ENCODE data around the gene INS. TPM values are rescaled to one million over a fixed set of nuclear protein-coding genes. Genes with fewer than 3 reads are reported as not detected.

The INS gene
- total and polyA plus RNA-seq, 2 of the 13 experiments (the other 11 are each of a cell fraction or from before 2014, with no cell fraction given) = not detected

DNA sequence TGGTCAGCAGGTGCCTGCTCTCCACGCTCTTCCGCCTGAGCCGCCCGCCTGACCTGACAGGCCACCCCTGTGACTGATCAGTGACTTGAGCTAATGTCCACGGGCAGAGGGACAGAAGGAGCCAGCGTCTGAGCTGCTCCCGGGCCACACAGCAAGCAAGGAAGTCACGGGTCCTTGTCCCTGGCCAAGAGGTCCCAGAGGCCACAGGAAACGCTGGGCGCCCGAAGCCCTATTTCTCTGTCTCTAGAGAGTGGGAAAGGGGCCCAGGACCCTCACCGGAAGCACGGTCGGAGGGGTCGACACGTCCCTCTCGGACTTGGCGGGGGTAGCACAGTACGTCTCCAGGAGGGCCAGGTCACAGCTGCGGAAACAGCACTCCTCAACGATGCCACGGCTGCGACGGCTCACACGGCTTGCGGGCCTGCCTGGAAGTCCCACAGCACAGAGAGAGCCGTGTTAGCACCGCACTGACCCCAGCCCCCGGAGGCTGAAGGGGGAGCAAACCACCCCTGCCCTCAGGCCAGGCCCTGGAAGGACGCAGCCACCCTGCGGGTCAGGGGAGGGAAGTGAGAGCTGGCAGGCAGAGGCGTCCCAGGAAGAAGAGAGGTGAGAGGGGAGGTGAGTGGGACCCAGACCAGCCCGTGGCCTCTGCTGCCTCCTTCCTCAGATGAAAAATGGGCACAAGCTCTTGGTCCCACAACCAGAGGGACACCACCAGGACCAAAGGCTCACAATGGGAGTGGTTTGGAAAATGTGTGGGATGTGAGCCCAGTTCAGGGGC, 27.6 kb downstream of the INS start (continued):
- TF ChIP-seq ZNF224 (CRISPR knock-in tag; IDR thresholded peaks at IDR 0.05) (no peak), ZNF225 (CRISPR knock-in tag; IDR thresholded peaks at IDR 0.05) (no peak), ZNF556 (CRISPR knock-in tag; IDR thresholded peaks at IDR 0.05; ENCODE audit: borderline replicate concordance) (no peak; the same call in 1 of the 2 replicates), SALL2 (CRISPR knock-in tag; IDR thresholded peaks at IDR 0.05) (no peak), NCOA2 (CRISPR knock-in tag; IDR thresholded peaks at IDR 0.05) (no peak), SPEN (CRISPR knock-in tag; IDR thresholded peaks at IDR 0.05; ENCODE audit: low read depth) (no peak), ZSCAN30 (CRISPR knock-in tag; IDR thresholded peaks at IDR 0.05) (no peak), MBD4 (IDR thresholded peaks at IDR 0.05; ENCODE audit: borderline replicate concordance, low read length) (no peak), SAFB2 (CRISPR knock-in tag; IDR thresholded peaks at IDR 0.05; ENCODE audit: borderline replicate concordance, low read depth) (peak; percentile 32), ZNF674 (CRISPR knock-in tag; IDR thresholded peaks at IDR 0.05; ENCODE audit: low read depth) (no peak), RELA (CRISPR knock-in tag; IDR thresholded peaks at IDR 0.05) (no peak), YEATS4 (CRISPR knock-in tag; IDR thresholded peaks at IDR 0.05; ENCODE audit: borderline replicate concordance) (no peak), RFXAP (CRISPR knock-in tag; IDR thresholded peaks at IDR 0.05; ENCODE audit: borderline replicate concordance) (no peak), KLF11 (CRISPR knock-in tag; IDR thresholded peaks at IDR 0.05) (no peak), ZNF274 (CRISPR knock-in tag; IDR thresholded peaks at IDR 0.05) (no peak), HNRNPUL1 (IDR thresholded peaks at IDR 0.05; ENCODE audit: low read depth, low read length) (no peak), STAT5B (CRISPR knock-in tag; IDR thresholded peaks at IDR 0.05) (no peak), MAFG (CRISPR knock-in tag; IDR thresholded peaks at IDR 0.05) (no peak), TEAD3 (CRISPR knock-in tag; optimal IDR thresholded peaks at IDR 0.05; ENCODE audit: borderline replicate concordance) (no peak), ZNF232 (CRISPR knock-in tag; IDR thresholded peaks at IDR 0.05; ENCODE audit: borderline replicate concordance) (no peak), ZNF563 (CRISPR knock-in tag; IDR thresholded peaks at IDR 0.05) (0 out of 2 replicates have a peak, but pooled peaks have one; percentile 15), SKI (IDR thresholded peaks at IDR 0.05; ENCODE audit: partially characterized antibody) (no peak)
- TF ChIP-seq, protein P1, sequence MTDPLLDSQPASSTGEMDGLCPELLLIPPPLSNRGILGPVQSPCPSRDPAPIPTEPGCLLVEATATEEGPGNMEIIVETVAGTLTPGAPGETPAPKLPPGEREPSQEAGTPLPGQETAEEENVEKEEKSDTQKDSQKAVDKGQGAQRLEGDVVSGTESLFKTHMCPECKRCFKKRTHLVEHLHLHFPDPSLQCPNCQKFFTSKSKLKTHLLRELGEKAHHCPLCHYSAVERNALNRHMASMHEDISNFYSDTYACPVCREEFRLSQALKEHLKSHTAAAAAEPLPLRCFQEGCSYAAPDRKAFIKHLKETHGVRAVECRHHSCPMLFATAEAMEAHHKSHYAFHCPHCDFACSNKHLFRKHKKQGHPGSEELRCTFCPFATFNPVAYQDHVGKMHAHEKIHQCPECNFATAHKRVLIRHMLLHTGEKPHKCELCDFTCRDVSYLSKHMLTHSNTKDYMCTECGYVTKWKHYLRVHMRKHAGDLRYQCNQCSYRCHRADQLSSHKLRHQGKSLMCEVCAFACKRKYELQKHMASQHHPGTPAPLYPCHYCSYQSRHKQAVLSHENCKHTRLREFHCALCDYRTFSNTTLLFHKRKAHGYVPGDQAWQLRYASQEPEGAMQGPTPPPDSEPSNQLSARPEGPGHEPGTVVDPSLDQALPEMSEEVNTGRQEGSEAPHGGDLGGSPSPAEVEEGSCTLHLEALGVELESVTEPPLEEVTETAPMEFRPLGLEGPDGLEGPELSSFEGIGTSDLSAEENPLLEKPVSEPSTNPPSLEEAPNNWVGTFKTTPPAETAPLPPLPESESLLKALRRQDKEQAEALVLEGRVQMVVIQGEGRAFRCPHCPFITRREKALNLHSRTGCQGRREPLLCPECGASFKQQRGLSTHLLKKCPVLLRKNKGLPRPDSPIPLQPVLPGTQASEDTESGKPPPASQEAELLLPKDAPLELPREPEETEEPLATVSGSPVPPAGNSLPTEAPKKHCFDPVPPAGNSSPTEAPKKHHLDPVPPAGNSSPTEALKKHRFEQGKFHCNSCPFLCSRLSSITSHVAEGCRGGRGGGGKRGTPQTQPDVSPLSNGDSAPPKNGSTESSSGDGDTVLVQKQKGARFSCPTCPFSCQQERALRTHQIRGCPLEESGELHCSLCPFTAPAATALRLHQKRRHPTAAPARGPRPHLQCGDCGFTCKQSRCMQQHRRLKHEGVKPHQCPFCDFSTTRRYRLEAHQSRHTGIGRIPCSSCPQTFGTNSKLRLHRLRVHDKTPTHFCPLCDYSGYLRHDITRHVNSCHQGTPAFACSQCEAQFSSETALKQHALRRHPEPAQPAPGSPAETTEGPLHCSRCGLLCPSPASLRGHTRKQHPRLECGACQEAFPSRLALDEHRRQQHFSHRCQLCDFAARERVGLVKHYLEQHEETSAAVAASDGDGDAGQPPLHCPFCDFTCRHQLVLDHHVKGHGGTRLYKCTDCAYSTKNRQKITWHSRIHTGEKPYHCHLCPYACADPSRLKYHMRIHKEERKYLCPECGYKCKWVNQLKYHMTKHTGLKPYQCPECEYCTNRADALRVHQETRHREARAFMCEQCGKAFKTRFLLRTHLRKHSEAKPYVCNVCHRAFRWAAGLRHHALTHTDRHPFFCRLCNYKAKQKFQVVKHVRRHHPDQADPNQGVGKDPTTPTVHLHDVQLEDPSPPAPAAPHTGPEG (CRISPR knock-in tag; IDR thresholded peaks at IDR 0.05) = no peak

Data from HepG2 (cell line).